Right forelimb (tissue), 1 donor: ENCODE data around the gene FCHO1.

Source experiments
- DNase-seq: peaks from one replicate; pipeline ENCODE4 v3.0.0-alpha.2; 2018

FCHO1 gene

DNA sequence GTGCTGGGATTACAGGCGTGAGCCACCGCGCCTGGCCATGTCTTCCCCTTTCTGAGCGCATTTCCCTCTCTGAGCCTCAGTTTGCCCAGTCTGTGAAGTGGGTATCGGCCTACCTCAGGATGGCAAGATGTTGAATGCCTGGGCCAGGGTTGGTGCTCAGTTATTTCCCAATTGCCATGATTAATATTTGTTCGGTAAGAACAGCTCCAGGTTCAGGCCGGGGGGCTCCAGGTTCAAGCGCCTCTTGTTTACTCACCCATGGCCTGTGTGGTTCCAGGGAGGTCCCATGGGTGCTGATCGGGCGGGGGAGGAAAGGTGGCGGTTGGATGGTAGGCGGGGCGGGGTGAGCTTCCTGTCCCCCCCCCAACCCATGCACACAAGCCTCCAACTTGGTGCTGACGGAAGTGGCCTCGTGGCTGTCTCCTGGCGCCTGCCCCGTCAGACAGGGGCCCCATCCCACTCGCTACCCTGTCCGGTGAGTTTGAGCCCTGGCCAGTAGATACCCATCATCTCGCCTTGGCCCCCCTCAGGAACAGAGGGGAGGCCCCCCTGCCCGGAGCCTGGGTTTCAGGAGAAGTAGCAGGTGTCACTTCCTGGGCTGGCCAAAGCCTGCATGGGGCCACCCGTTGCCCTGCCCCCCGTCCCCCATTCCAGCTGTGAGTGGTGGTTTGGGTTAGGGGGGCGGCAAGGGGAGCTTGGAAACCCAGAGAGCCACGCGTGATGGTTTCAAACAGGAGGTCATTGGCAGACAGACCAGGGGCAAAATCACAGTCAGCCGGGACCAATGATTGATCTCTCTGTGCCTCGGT lies at the start of gene FCHO1:
FCHO1 (plus strand) TSS at position 375 of the 809 bp plus-strand sequence. CDS start 3,688 bp downstream, outside the sequence.
- DNase-seq: no peak

DNA sequence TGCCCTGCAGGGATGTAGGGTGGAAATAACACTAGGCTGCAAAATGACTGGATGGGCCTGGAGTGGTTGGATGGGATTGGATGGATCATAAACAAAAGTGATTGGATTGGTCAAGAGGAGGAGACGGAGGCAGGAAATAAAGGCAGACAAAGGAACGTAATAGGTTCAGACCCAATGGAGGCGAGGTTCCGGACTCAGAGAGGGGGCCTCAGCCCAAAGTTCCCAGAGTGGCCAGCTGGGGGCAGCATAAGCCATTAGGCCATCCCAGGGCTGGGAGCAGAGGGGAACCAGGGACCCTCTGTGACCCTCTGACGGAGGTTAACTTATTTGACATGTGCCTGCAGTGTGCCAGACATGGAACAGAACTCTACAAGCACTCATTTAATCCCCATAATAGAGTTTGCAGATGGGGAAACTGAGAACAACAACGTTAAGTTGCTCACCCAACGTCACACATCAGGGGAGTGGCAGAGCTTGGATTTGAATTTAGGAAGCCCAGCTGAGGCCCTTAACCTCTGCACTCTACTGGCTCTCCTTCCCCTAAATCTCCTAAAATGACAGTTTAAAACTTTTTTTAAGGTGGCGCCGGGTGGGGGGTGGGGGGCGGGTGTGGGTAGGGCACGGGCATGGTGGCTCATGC lies 47.3 kb upstream of the FCHO1 start:
- peak; percentile 63 for DNase-seq

- DNase-seq: no peak
Observed at GRCh38 chr19:17706750-17707181, 44.5 kb upstream of the FCHO1 start.

DNA sequence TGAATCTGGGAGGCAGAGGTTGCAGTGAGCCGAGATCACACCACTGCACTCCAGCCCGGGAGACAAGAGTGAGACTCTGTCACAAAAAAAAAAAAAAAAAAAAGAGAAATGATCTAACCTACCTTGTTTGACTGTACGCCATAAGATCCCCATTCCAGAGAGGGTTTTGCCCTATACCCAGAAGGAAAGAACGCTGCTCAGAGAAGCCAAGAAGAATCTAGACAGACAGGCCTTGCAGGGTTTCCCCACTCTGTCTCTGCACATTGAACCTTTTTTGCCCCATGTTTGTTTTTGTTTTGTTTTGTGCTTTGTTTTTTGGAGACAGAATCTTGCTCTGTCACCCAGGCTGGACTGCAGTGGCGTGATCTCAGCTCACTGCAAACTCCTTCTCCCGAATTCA lies 39.4 kb upstream of the FCHO1 start:
- no peak for DNase-seq

DNA sequence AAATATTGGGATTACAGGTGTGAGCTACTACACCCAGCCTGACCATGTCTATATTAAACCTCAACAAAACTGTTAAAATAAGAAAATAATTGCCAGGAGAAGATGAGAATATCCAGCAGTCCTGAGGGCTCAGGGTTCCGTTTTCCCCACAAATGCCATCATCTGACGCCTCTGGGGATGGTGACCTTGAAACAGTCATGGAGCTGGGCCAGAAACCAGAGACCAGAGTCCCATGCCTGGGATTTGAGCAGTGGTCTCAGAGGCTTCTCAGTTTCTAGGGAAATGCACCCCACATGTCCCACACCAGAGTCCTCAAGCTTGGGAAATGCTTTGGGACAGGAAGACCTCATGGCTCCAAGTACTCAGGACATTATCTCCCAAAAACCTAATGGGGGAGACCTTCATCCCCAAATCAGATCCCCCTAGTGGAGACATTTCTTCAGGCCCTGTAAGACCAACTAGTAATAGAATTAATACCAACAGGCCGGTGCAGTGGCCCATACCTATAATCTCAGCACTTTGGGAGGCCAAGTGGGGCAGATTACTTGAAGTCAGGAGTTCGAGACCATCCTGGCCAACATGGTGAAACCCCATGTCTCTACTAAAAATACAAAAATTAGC lies 34.9 kb upstream of the FCHO1 start:
- DNase-seq: no peak

DNA sequence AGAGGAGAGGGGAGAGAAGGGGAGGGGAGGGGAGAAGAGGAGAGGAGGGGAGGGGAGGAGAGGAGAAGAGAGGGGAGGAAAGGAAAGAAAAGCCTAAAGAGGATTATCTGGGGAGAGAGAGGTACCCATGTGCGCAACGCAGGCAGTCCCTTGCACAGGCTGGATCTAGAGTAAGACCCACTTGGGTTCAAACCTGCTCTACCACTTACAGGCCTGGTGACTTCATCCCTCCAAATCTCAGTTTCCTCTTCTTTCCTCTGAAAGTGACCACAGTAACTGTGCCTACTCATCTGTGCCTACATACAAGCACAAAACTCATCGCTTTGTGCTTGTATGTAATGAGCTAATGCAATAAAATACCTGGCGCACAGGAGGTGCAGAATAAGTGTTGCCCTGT lies 32.7 kb upstream of the FCHO1 start:
- DNase-seq: no peak

DNA sequence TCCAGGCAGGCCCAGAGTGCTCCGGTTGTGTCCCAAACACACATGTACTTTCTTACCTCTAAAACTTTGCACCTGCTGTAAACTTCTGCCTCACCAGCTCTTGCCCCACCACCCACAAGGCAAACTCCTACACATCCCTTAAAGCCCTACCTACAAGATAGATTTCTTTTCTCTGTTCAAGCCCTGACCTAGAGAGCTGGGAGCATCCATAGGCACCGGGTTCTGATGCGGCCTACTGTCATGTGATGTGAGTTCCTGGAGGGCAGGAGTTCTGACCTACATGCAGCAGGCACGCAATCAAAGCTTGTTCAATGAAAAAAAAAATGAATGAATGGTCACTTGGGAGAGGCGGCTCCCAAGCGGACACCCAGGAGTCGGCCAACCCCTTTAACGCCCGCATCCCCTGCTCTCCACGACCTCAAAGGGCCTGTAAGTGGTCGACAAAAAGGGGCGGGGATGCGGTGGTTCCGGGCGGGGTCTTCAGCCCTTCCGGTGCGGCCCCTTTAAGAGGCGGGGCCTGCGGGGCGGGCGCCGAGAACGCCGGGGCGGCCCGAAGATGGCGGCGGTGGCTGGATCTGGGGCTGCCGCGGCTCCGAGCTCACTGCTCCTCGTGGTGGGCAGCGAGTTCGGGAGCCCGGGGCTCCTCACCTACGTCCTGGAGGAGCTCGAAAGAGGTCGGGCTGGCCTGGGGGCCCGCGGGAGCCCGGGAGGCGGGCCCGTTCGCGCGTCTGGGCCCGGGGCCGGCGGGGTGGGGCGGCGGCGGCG lies 32.1 kb upstream of the FCHO1 start, which contains the start of gene MAP1S:
MAP1S (plus strand) TSS at position 534 of the 765 bp plus-strand sequence; CDS start at position 557, 23 bp downstream.
- peak; percentile 81 for DNase-seq

DNA sequence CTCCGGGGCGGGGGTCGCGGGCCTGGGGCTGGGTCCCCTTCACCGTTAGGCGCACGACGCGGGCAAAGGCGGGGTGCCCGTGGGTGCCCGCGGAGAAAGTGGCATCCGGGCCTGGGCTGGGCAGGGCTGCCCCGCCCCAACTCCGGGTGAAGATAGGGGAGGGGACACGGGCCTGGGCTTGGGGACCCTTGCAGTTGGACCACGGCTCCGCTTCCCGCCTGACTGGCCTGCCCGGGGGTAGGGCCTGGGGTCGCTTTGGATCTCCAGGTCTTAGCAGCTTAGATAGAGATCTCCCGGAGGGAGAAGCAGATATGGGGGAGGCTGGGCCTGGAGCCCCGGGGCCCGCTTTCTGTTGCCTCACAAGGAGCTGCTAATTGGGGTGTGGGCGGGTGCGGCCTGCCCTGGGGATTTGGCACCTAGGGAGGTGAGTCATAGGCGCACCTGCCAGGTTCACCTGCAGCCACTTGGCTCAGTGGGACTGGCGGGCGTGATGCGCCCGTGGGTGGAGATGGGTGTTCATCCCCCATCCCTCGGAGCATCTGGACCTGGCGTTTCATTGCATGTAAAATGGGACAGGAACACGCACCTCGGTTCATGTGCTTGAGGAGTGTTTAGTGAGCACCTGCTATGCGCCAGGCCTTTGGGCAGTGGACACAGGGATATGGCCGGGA lies 31.4 kb upstream of the FCHO1 start:
- no peak for DNase-seq

DNA sequence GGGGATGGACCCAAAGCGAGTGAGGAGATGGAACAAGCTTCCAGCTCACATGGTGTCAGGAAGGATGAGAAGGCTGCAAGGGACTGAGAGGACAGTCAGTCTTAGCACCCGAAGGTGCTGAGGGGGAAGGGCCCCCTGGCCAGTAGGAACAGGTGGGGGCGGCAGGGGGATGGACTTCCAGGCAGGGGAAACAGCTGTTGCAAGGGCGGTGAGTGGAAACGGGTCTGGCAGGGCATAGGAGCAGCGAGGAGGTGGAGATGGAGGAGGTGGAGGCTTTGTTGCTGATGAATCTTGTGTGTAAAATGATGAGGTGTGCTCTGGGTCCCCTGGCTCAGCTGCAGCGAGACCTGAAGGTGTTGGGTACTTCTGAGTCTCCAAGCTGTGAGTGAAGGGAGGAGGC lies 30.8 kb upstream of the FCHO1 start:
- no peak for DNase-seq

DNA sequence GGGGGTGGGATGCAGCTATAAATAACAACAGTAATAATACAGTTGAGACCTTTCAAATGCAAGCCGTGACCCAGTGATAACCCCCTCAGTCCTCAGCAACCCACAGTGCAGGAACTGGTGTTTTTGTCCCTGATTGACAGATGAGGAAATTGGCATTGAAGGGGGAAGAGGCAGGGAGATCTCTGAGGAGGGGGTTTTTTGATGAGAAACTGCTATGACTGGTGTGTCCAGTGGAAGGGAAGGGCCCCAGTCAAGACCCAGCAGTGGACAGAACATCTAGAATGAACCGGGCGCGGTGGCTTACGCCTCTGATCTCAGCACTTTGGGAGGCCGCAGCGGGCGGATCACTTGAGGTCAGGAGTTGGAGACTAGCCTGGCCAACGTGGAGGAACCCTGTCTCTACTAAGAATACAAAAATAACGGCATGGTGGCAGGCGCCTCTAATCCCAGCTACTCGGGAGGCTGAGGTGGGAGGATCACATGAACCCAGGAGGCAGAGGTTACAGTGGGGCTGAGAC lies 30.1 kb upstream of the FCHO1 start:
- DNase-seq: no peak

GRCh38 chr19:17721821-17722220 lies 29.5 kb upstream of the FCHO1 start:
- DNase-seq: no peak

GRCh38 chr19:17722655-17723240 lies 28.5 kb upstream of the FCHO1 start:
- no peak for DNase-seq

- no peak for DNase-seq
Observed at GRCh38 chr19:17724655-17725054, 26.6 kb upstream of the FCHO1 start.

DNA sequence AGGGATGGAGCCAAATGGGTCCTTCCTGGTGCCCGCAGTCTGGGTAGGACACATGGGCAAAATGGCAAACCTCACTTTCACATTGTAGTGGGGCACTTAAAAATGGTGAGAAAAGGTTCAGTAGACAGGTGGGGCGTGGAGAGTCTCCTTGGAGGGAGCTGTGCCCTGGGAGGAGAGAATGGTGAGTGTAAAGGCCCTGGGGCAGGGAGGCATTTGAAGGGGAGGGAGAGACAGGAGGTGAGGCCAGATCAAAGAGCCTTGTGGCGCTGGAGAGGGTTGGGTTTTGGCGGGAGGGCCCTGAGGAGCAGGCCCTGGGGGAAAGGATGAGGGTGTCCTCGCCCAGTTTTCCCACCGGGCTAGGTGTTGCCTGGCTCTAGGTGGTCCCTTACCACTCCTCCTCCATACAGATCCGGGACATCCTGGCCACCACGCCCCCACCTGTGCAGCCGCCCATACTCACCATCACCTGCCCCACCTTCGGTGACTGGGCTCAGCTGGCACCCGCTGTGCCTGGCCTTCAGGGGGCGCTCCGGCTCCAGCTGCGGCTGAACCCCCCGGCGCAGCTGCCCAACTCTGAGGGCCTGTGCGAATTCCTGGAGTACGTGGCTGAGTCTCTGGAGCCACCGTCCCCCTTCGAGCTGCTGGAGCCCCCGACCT lies 25.7 kb upstream of the FCHO1 start:
- no peak for DNase-seq

- no peak for DNase-seq
Observed at GRCh38 chr19:17726136-17726741, 25.0 kb upstream of the FCHO1 start.

DNA sequence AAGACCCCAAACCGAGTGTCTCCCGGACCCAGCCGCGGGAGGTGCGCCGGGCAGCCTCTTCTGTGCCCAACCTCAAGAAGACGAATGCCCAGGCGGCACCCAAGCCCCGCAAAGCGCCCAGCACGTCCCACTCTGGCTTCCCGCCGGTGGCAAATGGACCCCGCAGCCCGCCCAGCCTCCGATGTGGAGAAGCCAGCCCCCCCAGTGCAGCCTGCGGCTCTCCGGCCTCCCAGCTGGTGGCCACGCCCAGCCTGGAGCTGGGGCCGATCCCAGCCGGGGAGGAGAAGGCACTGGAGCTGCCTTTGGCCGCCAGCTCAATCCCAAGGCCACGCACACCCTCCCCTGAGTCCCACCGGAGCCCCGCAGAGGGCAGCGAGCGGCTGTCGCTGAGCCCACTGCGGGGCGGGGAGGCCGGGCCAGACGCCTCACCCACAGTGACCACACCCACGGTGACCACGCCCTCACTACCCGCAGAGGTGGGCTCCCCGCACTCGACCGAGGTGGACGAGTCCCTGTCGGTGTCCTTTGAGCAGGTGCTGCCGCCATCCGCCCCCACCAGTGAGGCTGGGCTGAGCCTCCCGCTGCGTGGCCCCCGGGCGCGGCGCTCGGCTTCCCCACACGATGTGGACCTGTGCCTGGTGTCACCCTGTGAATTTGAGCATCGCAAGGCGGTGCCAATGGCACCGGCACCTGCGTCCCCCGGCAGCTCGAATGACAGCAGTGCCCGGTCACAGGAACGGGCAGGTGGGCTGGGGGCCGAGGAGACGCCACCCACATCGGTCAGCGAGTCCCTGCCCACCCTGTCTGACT lies 24.1 kb upstream of the FCHO1 start:
- no peak for DNase-seq

DNA sequence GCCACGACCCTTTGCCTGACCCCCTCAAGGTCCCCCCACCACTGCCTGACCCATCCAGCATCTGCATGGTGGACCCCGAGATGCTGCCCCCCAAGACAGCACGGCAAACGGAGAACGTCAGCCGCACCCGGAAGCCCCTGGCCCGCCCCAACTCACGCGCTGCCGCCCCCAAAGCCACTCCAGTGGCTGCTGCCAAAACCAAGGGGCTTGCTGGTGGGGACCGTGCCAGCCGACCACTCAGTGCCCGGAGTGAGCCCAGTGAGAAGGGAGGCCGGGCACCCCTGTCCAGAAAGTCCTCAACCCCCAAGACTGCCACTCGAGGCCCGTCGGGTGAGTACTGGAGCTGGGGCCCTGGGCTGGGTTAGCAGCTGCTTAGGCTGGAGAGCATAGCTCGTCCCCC lies 23.4 kb upstream of the FCHO1 start:
- DNase-seq: no peak

DNA sequence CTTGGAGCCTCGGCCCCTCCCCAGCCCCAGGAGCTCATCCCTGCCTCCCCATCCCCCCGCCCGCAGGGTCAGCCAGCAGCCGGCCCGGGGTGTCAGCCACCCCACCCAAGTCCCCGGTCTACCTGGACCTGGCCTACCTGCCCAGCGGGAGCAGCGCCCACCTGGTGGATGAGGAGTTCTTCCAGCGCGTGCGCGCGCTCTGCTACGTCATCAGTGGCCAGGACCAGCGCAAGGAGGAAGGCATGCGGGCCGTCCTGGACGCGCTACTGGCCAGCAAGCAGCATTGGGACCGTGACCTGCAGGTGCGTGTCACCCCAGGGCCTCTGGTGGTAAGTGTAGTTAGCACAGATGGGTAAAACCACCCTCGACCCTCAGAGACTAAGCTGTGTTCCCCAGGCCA lies 18.1 kb upstream of the FCHO1 start:
- no peak for DNase-seq

DNA sequence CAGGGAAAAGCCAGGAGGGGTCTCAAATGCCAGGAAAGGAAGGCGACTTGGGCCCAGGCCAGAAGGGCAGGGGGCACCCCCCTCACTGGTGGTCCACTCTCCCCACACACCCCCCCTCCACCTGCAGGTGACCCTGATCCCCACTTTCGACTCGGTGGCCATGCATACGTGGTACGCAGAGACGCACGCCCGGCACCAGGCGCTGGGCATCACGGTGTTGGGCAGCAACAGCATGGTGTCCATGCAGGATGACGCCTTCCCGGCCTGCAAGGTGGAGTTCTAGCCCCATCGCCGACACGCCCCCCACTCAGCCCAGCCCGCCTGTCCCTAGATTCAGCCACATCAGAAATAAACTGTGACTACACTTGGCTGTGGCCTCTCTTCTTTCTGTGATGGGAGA lies 17.1 kb upstream of the FCHO1 start:
- no peak for DNase-seq

DNA sequence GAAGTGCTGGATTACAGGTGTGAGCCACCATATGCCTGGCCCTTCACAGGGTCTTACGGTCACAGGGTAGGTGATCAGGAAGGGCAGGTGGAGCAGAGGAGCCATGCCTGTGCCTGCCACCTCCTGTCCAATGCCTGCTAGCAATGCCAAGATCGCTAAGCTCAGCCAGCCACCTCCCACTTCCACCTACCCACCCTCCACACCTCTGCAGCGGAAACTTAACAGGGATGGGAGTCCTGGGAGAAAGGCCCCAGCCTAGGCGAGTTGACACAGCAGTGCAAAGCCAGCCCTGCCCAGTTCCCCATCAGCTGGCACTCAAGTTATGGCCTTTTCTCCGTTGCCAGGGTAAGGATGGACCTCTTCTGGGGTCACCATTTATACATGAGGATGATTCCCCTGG lies 15.9 kb upstream of the FCHO1 start:
- DNase-seq: no peak
